IMR-90 (cell line): ENCODE results near the gene MTHFSD.

Experiments used
- BHLHE40 ChIP-seq: fragments of 150-350 bp; IDR thresholded peaks from 2 replicates; pipeline ENCODE4 v1.6.1; 2016; ENCODE audit warnings: mild to moderate bottlenecking, low read depth, low read length
- CEBPB ChIP-seq: IDR thresholded peaks from 2 replicates; pipeline ENCODE4 v1.6.1; 2012; ENCODE audit warnings: low read depth, low read length, improper control_type of control experiment
- CTCF ChIP-seq: conservative IDR thresholded peaks from 2 replicates; pipeline ENCODE4 v1.5.1; 2012; ENCODE audit warnings: mild to moderate bottlenecking, low read depth, low read length, improper control_type of control experiment
- ELK1 ChIP-seq: fragments of 150-350 bp; IDR thresholded peaks from 2 replicates; pipeline ENCODE4 v1.6.1; 2016; ENCODE audit warnings: low read depth, mild to moderate bottlenecking, low read length, moderate library complexity, borderline replicate concordance
- FOS ChIP-seq: fragments of 150-350 bp; IDR thresholded peaks from 2 replicates; pipeline ENCODE4 v1.6.1; 2016; ENCODE audit warnings: low read depth, low read length
- MXI1 ChIP-seq: IDR thresholded peaks from 2 replicates; pipeline ENCODE4 v1.6.1; 2012; ENCODE audit warnings: low read depth, mild to moderate bottlenecking, low read length, moderate library complexity, borderline replicate concordance
- POLR2A ChIP-seq: IDR thresholded peaks from 2 replicates; pipeline ENCODE4 v1.6.1; 2012; ENCODE audit warnings: mild to moderate bottlenecking, low read depth, low read length
- RAD21 ChIP-seq: IDR thresholded peaks from 2 replicates; pipeline ENCODE4 v1.6.1; 2012; ENCODE audit warnings: low read length, improper control_type of control experiment
- RFX5 ChIP-seq: IDR thresholded peaks from 2 replicates; pipeline ENCODE4 v1.8.0; 2012; ENCODE audit warnings: low read depth, mild to moderate bottlenecking, low read length, moderate library complexity
- USF2 ChIP-seq: fragments of 150-350 bp; IDR thresholded peaks from 2 replicates; pipeline ENCODE4 v1.6.1; 2017; ENCODE audit warnings: mild to moderate bottlenecking, antibody characterized with exemption, low read length, low read depth

- TF ChIP-seq CTCF (no peak), POLR2A (no peak), ELK1 (no peak), RAD21 (no peak), CEBPB (no peak), FOS (no peak), MXI1 (no peak), RFX5 (no peak), BHLHE40 (no peak), USF2 (no peak)
These were observed 23.2 kb downstream of the MTHFSD start for GRCh38 chr16:86531641-86532525.
